Transverse colon (tissue), 4 donors: ENCODE results near the gene CNOT4.

ENCODE experiments used
- CTCF ChIP-seq, 5 experiments: fragments of 200-600 bp in 3 of 5; fragments of 450-650 bp in 2 of 5; sonication (generic) in 3 of 5; IDR thresholded peaks; 1 replicate in 2 of 5; 2 replicates in 3 of 5; pipeline ENCODE4 v1.5.1; 2016 to 2017; ENCODE audit warnings: antibody characterized with exemption in 5 of 5, inconsistent platforms in 3 of 5, mild to moderate bottlenecking in 2 of 5, moderate library complexity in 1 of 5
- EP300 ChIP-seq: sonication (generic); formaldehyde crosslinking; IDR thresholded peaks from one replicate; pipeline ENCODE4 v1.6.1; 2017; ENCODE audit warnings: antibody characterized with exemption, low read depth
- POLR2A ChIP-seq: fragments of 450-650 bp; IDR thresholded peaks from one replicate; pipeline ENCODE4 v1.6.1; 2016; ENCODE audit warnings: antibody characterized with exemption, mild to moderate bottlenecking, moderate library complexity
- POLR2AphosphoS5 ChIP-seq, 3 donors: sonication (generic); formaldehyde crosslinking; IDR thresholded peaks; one replicate each; pipeline ENCODE4 v1.6.1; 2016; ENCODE audit warnings: antibody characterized with exemption in 3 of 3

GRCh38 chr7:135320268-135320667 lies 189.6 kb downstream of the CNOT4 start:
- no peak for TF ChIP-seq POLR2AphosphoS5 (IDR thresholded peaks at IDR 0.05)
- no peak for TF ChIP-seq CTCF (IDR thresholded peaks at IDR 0.05)
- no peak for TF ChIP-seq POLR2A
- TF ChIP-seq EP300: no peak
